Measurements from ENCODE around the gene FAM234B. TPM values are rescaled to one million over a fixed set of nuclear protein-coding genes. Genes with fewer than 3 reads are reported as not detected.

Gene FAM234B
- total and polyA plus RNA-seq, 7 experiments from 2014 or later, result 2.6 to 5.8 (median 4.3) TPM

DNA sequence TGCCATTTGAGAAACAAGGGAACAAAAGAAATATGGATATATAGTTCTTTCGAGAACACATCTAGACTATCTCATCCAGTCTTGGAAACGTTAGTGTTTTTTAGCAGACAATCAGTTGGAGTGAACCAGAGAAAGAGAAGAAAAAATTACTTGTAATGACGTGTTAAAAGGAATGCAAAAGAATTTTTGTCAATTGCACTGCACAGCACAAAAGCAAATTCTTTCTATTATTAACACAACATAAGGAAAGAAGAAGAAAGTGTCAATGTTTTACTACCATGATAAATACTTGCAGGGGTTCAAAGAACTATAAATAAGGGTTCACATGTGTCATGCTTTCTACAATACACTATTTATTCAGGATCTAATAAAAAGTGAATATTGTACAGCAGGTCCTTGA is 86.8 kb downstream of the FAM234B start:
- no peaks in the 10 kb centered on the region for H3K27me3 ChIP-seq (ENCODE audit: control insufficient read depth in 2 of 2, insufficient read depth in 2 of 2, low read length in 2 of 2)
- Mint-ChIP-seq H3K27me3 (peaks cover 0 to 26% (median 5%) of the 10 kb centered on the region in 5 donors), H3K36me3 (no peaks in the 10 kb centered on the region), H3K9me3 (no peaks in the 10 kb centered on the region), H3K27ac (no peak overlapping the region), H3K4me1 (peaks cover 0 to 6% (median 0%) of the 10 kb centered on the region in 7 donors), H3K4me3 (no peak overlapping the region)
- H3K36me3 ChIP-seq (ENCODE audit: control insufficient read depth in 2 of 3, insufficient read depth in 3 of 3, low read length in 3 of 3), result no peaks in the 10 kb centered on the region
- intact Hi-C loops (cut with micrococcal nuclease), result no loop called here
- ChIA-PET CTCF (no interaction called here), POLR2A (no interaction called here)
- no peak overlapping the region for H3K4me3 ChIP-seq (ENCODE audit: low read length)
- no peaks in the 10 kb centered on the region for H3K9me3 ChIP-seq (ENCODE audit: control insufficient read depth in 2 of 3, low read length in 3 of 3)
- no peaks in the 10 kb centered on the region for H3K4me1 ChIP-seq (ENCODE audit: control insufficient read depth in 2 of 2, insufficient read depth in 2 of 2, low read length in 2 of 2)
- ATAC-seq (no peak), DNase-seq (no peak)
- H3K27ac ChIP-seq (ENCODE audit: low read depth, low read length), result no peak overlapping the region

Other genes starting within 250 kb of the FAM234B start
- 100 to 1,000 TPM in 2 of 5 experiments, 10 to 100 TPM in 3; 71.6 to 154 (median 75.5) TPM for gene DDX47, start 231.0 kb upstream of the FAM234B start, total RNA-seq
- gene DDX47, start 231.0 kb upstream of the FAM234B start, polyA plus RNA-seq, result 10 to 100 TPM; 70.7 to 90.2 TPM
- under 1 TPM in 4 of 5 experiments, not detected in 1; 0.05 to 0.93 (median 0.15) TPM for gene GPRC5A, start 152.8 kb upstream of the FAM234B start, total RNA-seq
- under 1 TPM in 1 of 2 donors, not detected in 1; 0.06 TPM for gene GPRC5A, start 152.8 kb upstream of the FAM234B start, polyA plus RNA-seq
- under 1 TPM in 1 of 5 experiments, not detected in 4; 0.29 TPM for gene GPRC5D, start 92.2 kb upstream of the FAM234B start, total RNA-seq
- under 1 TPM in 1 of 2 donors, not detected in 1; 0.83 TPM for gene GPRC5D, start 92.2 kb upstream of the FAM234B start, polyA plus RNA-seq
- gene HEBP1, start 44.1 kb upstream of the FAM234B start, total RNA-seq, result 10 to 100 TPM; 10.9 to 23.4 (median 13.6) TPM
- 10 to 100 TPM; 33.5 to 47.7 TPM for gene HEBP1, start 44.1 kb upstream of the FAM234B start, polyA plus RNA-seq
- not detected for gene GSG1, start 59.3 kb downstream of the FAM234B start, total RNA-seq
- not detected for gene GSG1, start 59.3 kb downstream of the FAM234B start, polyA plus RNA-seq
- 10 to 100 TPM in 2 of 5 experiments, 1 to 10 TPM in 3; 3.4 to 40.1 (median 4.4) TPM for gene EMP1, start 152.3 kb downstream of the FAM234B start, total RNA-seq
- under 1 TPM in 1 of 2 donors, not detected in 1; 0.37 TPM for gene EMP1, start 152.3 kb downstream of the FAM234B start, polyA plus RNA-seq